Measurements from ENCODE around the gene SPATA20. TPM values are rescaled to one million over a fixed set of nuclear protein-coding genes. Genes with fewer than 3 reads are reported as not detected.

Gene SPATA20
- total and polyA plus RNA-seq, 2 of the 8 experiments (the other 6 are each of a cell fraction or from before 2014, with no cell fraction given): 16.2 to 17.5 TPM

GRCh38 chr17:50549256-50549941 is 2.4 kb downstream of the SPATA20 start:
- H2AFZ ChIP-seq (ENCODE audit: low read length): no peak overlapping the region
- no peak overlapping the region for H4K5ac ChIP-seq (ENCODE audit: insufficient read length, low read depth, low read length)
- no peaks in the 10 kb centered on the region for H3K9me3 ChIP-seq (ENCODE audit: insufficient read depth in 2 of 2, low read depth in 1 of 2, low read length in 1 of 2)
- H2BK5ac ChIP-seq (ENCODE audit: low read depth, low read length): no peak overlapping the region
- no peak overlapping the region for H3K56ac ChIP-seq (replicated peaks; ENCODE audit: insufficient read length, low read depth, low read length)
- no peak overlapping the region for H3K23ac ChIP-seq (ENCODE audit: insufficient read length)
- H3K4me3 ChIP-seq (ENCODE audit: extremely low read depth in 1 of 4, insufficient read depth in 2 of 4, low read depth in 3 of 4, low read length in 4 of 4): no peak overlapping the region
- H3K9ac ChIP-seq (replicated peaks in 1 of 4; ENCODE audit: extremely low read depth in 1 of 4, low read depth in 3 of 4, low read length in 3 of 4): no peak overlapping the region
- H3K36me3 ChIP-seq (ENCODE audit: control insufficient read depth in 2 of 4, insufficient read depth in 4 of 4, low read length in 3 of 4): no peaks in the 10 kb centered on the region
- H4K8ac ChIP-seq (ENCODE audit: extremely low read depth, insufficient read depth, low read length): no peak overlapping the region
- DNase-seq (ENCODE audit: low read depth in 1 of 2, low spot score in 2 of 2) (no peak), FAIRE-seq (no peak)
- H3K79me2 ChIP-seq (ENCODE audit: control insufficient read depth in 1 of 2, insufficient read depth in 2 of 2, low read length in 2 of 2): no peaks in the 10 kb centered on the region
- H2BK20ac ChIP-seq (ENCODE audit: low read length): no peak overlapping the region
- WGBS, 2 experiments (ENCODE audit: extremely low coverage in 1 of 2, insufficient coverage in 1 of 2, insufficient read length in 1 of 2, insufficient replicate concordance in 2 of 2, low coverage in 1 of 2, low lambda C conversion rate in 2 of 2, missing lambda C conversion rate in 1 of 2): 92% methylated on average over 18 of the region's 19 CpGs; no CpG with 5 or more reads in 1 of the 2 experiments
- H2BK15ac ChIP-seq (ENCODE audit: low read length): 0 out of 2 replicates have a peak overlapping the region, but pooled peaks have one; percentile 72
- H3K4me1 ChIP-seq (replicated peaks in 1 of 4; ENCODE audit: control insufficient read depth in 3 of 4, insufficient read depth in 4 of 4, low read length in 3 of 4): peaks cover 3 to 12% (median 6%) of the 10 kb centered on the region in 4 experiments
- H3K4ac ChIP-seq (replicated peaks; ENCODE audit: insufficient read length, low read depth, low read length): no peak overlapping the region
- H3K27me3 ChIP-seq (replicated peaks in 1 of 4; ENCODE audit: control insufficient read depth in 3 of 4, extremely low read depth in 1 of 4, insufficient read depth in 3 of 4, low read length in 3 of 4): no peaks in the 10 kb centered on the region
- TF ChIP-seq SAP30 (IDR thresholded peaks at IDR 0.05; ENCODE audit: insufficient read depth, insufficient replicate concordance, low read length): no peak
- TF ChIP-seq RNF2 (IDR thresholded peaks at IDR 0.05; ENCODE audit: borderline replicate concordance, low read depth, low read length, missing control alignments, poor library complexity, severe bottlenecking): no peak
- TF ChIP-seq SP4 (IDR thresholded peaks at IDR 0.05; ENCODE audit: low read length): no peak
- no peak for TF ChIP-seq PHF8 (conservative IDR thresholded peaks at IDR 0.05; ENCODE audit: low read depth, low read length)
- TF ChIP-seq TCF12 (IDR thresholded peaks at IDR 0.05; ENCODE audit: low read depth, low read length): no peak
- no peak for TF ChIP-seq RBBP5 (IDR thresholded peaks at IDR 0.05; ENCODE audit: borderline replicate concordance, low read depth, low read length)
- no peak for TF ChIP-seq KDM4A (IDR thresholded peaks at IDR 0.05; ENCODE audit: low read depth, low read length, severe bottlenecking)
- no peak for TF ChIP-seq TAF1 (IDR thresholded peaks at IDR 0.05; ENCODE audit: low read depth, low read length)
- no peak for TF ChIP-seq SRF (IDR thresholded peaks at IDR 0.05; ENCODE audit: low read depth, low read length)
- TF ChIP-seq JUND (IDR thresholded peaks at IDR 0.05; ENCODE audit: low read length): no peak
- TF ChIP-seq SIRT6 (IDR thresholded peaks at IDR 0.05; ENCODE audit: low read length): no peak
- no peak for TF ChIP-seq HDAC6 (IDR thresholded peaks at IDR 0.05; ENCODE audit: low read depth, low read length)
- TF ChIP-seq SIX5 (IDR thresholded peaks at IDR 0.05; ENCODE audit: low read depth, low read length): no peak
- H3K4me2 ChIP-seq (ENCODE audit: insufficient read depth in 1 of 2, low read depth in 2 of 2, low read length in 2 of 2): no peak overlapping the region
- no peak overlapping the region for H3K18ac ChIP-seq (ENCODE audit: extremely low read depth, low read length)
- H3K23me2 ChIP-seq (ENCODE audit: low read depth, low read length): no peaks in the 10 kb centered on the region
- H2BK120ac ChIP-seq (replicated peaks; ENCODE audit: low read depth, low read length): no peak overlapping the region
- peak overlapping the region; percentile 44; the same call in 1 of the 2 replicates for H2AK5ac ChIP-seq (ENCODE audit: low read depth, low read length)
- no peaks in the 10 kb centered on the region for H4K20me1 ChIP-seq (replicated peaks in 1 of 2; ENCODE audit: control insufficient read depth in 1 of 2, insufficient read depth in 2 of 2, low read length in 2 of 2)
- H4K91ac ChIP-seq (replicated peaks; ENCODE audit: insufficient read length, low read length): peak overlapping the region; percentile 47
- H3K14ac ChIP-seq (ENCODE audit: insufficient read length): no peak overlapping the region
- ChIA-PET CTCF (ENCODE audit: partially characterized antibody) (interaction anchor here (0.6 to 12.4 kb wide), 29 partner anchors 11 to 293 kb away, joined by 3 to 404 read pairs (median 7); partner anchors contain the start of genes CACNA1G and WFIKKN2), POLR2A (ENCODE audit: partially characterized antibody) (interaction anchor here (0.6 to 1.7 kb wide), 5 partner anchors 7 to 421 kb away, joined by 3 to 6 read pairs (median 4); partner anchors contain the start of gene TOB1)
- no peak overlapping the region for H2BK12ac ChIP-seq (ENCODE audit: low read depth, low read length)
- no peaks in the 10 kb centered on the region for H3K79me1 ChIP-seq (ENCODE audit: low read depth, low read length)
- H3K27ac ChIP-seq (ENCODE audit: low read depth, low read length): no peak overlapping the region
